SK-N-SH treated with all-trans-retinoic acid at 6 μM for 48 hours (cell line): Measurements from ENCODE around the gene PLEKHG2.

ENCODE experiments used
- ATAC-seq: fragments of 200-7000 bp; cut with Tn5 transposase; 3 replicates; pipeline ENCODE4 v1.9.1; 2020; ENCODE audit warnings: mild to moderate bottlenecking, moderate library complexity
- ARNTL ChIP-seq: fragments of 450-650 bp; formaldehyde crosslinking; IDR thresholded peaks from 2 replicates; pipeline ENCODE4 v1.5.0; 2020; ENCODE audit warnings: low read depth, mild to moderate bottlenecking, moderate library complexity, borderline replicate concordance
- BACH2 ChIP-seq: fragments of 250-450 bp; sonication (Bioruptor Pico); IDR thresholded peaks from 2 replicates; pipeline ENCODE4 v1.9.0; 2021; ENCODE audit warnings: mild to moderate bottlenecking, borderline replicate concordance
- CSDC2 ChIP-seq: fragments of 250-450 bp; sonication (Bioruptor Pico); IDR thresholded peaks from 2 replicates; pipeline ENCODE4 v1.5.0; 2020; ENCODE audit warnings: mild to moderate bottlenecking, moderate library complexity
- GLIS3 ChIP-seq: fragments of 250-450 bp; sonication (Bioruptor Pico); IDR thresholded peaks from 2 replicates; pipeline ENCODE4 v1.5.0; 2020; ENCODE audit warnings: mild to moderate bottlenecking, moderate library complexity
- ISL1 ChIP-seq: fragments of 250-450 bp; sonication (Bioruptor Pico); IDR thresholded peaks from 2 replicates; pipeline ENCODE4 v2.1.2; 2022; ENCODE audit warnings: mild to moderate bottlenecking, moderate library complexity
- OSR1 ChIP-seq: fragments of 250-450 bp; sonication (Bioruptor Pico); IDR thresholded peaks from 2 replicates; pipeline ENCODE4 v1.8.0; 2022; ENCODE audit warnings: moderate library complexity, mild to moderate bottlenecking, inconsistent platforms
- PATZ1 ChIP-seq: fragments of 250-450 bp; sonication (Bioruptor Pico); IDR thresholded peaks from 2 replicates; pipeline ENCODE4 v1.8.0; 2020; ENCODE audit warnings: mild to moderate bottlenecking, moderate library complexity, borderline replicate concordance
- RARB ChIP-seq: fragments of 250-450 bp; sonication (Bioruptor Pico); IDR thresholded peaks from 2 replicates; pipeline ENCODE4 v1.8.0; 2021; ENCODE audit warnings: mild to moderate bottlenecking, moderate library complexity
- SNAI2 ChIP-seq: fragments of 250-450 bp; sonication (Bioruptor Pico); IDR thresholded peaks from 2 replicates; pipeline ENCODE4 v1.5.0; 2020; ENCODE audit warnings: mild to moderate bottlenecking, moderate library complexity
- TOX ChIP-seq: fragments of 250-450 bp; sonication (Bioruptor Pico); IDR thresholded peaks from 2 replicates; pipeline ENCODE4 v1.8.0; 2021; ENCODE audit warnings: mild to moderate bottlenecking, moderate library complexity, borderline replicate concordance
- ZC3H10 ChIP-seq: fragments of 250-450 bp; sonication (Bioruptor Pico); IDR thresholded peaks from 2 replicates; pipeline ENCODE4 v1.5.1; 2021; ENCODE audit warnings: mild to moderate bottlenecking, moderate library complexity
- ZFP3 ChIP-seq: fragments of 250-450 bp; sonication (Bioruptor Pico); IDR thresholded peaks from 2 replicates; pipeline ENCODE4 v1.5.0; 2020; ENCODE audit warnings: mild to moderate bottlenecking, moderate library complexity
- ZFP30 ChIP-seq: fragments of 450-650 bp; formaldehyde crosslinking; IDR thresholded peaks from 2 replicates; pipeline ENCODE4 v1.5.0; 2022; ENCODE audit warnings: mild to moderate bottlenecking, moderate library complexity
- ZNF565 ChIP-seq: fragments of 450-650 bp; formaldehyde crosslinking; conservative IDR thresholded peaks from 2 replicates; pipeline ENCODE4 v1.5.0; 2020; ENCODE audit warnings: low read depth, mild to moderate bottlenecking, moderate library complexity
- ZNF70 ChIP-seq: fragments of 450-650 bp; formaldehyde crosslinking; IDR thresholded peaks from 2 replicates; pipeline ENCODE4 v1.5.0; 2020; ENCODE audit warnings: mild to moderate bottlenecking, moderate library complexity
- ZNF8 ChIP-seq: fragments of 450-650 bp; formaldehyde crosslinking; IDR thresholded peaks from 2 replicates; pipeline ENCODE4 v1.5.0; 2020; ENCODE audit warnings: mild to moderate bottlenecking, moderate library complexity
- TF ChIP-seq, protein P1 (sequence below): fragments of 250-450 bp; sonication (Bioruptor Pico); IDR thresholded peaks from 2 replicates; pipeline ENCODE4 v1.8.0; 2021; ENCODE audit warnings: low read depth, mild to moderate bottlenecking, moderate library complexity, borderline replicate concordance
- TF ChIP-seq, protein P2 (sequence below): fragments of 250-450 bp; sonication (Bioruptor Pico); IDR thresholded peaks from 2 replicates; pipeline ENCODE4 v1.5.1; 2020; ENCODE audit warnings: low read depth, mild to moderate bottlenecking, moderate library complexity
- TF ChIP-seq, protein P3 (sequence below): fragments of 250-450 bp; sonication (Bioruptor Pico); IDR thresholded peaks from 2 replicates; pipeline ENCODE4 v1.5.1; 2021; ENCODE audit warnings: mild to moderate bottlenecking, moderate library complexity
- TF ChIP-seq, protein P4 (sequence below): fragments of 250-450 bp; sonication (Bioruptor Pico); IDR thresholded peaks from 2 replicates; pipeline ENCODE4 v1.5.0; 2020; ENCODE audit warnings: mild to moderate bottlenecking, moderate library complexity

The PLEKHG2 gene

DNA sequence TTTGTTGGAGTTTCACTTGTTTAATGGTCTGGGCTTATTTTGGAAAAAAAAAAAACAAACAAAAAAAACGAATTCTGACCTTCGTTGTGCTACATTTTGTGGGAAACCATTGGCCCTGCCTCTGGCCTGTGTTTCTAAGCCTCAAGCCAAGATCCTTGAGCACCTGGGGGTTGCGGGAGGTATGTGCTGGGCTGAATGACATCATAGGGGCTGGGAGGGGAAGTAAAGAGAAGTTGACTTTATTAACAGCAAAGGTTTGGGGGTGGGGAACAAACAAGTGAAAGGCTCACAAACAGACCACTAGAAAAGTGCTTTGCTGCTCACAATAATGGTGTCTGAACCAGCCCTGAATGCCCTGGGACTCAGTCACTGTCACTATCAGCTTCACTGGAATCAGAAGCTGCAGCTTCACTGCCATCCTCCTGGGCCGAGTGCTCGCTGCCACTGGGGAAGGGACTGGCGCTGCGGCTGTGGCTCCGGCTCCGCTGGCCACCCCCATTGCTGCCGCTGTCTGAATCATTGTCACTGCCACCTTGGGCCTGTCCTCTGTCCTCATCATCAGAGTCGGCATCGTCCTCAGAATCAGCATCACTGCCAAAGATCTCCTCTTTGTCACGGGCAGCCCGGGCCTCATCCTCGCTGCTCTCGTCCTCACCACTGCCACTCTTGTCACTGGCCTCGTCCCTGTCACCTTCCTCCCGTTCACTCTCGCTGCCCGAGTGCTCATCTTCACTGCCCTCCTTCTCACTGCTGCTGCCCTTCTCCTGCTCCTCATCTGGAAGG is 26.6 kb upstream of the PLEKHG2 start:
- TF ChIP-seq ZNF565 (CRISPR knock-in tag) (no peak), ZFP30 (no peak), PATZ1 (CRISPR knock-in tag) (no peak), GLIS3 (CRISPR knock-in tag) (no peak), SNAI2 (CRISPR knock-in tag) (no peak), ZC3H10 (no peak), ZNF8 (CRISPR knock-in tag) (no peak)
- TF ChIP-seq, protein P1, sequence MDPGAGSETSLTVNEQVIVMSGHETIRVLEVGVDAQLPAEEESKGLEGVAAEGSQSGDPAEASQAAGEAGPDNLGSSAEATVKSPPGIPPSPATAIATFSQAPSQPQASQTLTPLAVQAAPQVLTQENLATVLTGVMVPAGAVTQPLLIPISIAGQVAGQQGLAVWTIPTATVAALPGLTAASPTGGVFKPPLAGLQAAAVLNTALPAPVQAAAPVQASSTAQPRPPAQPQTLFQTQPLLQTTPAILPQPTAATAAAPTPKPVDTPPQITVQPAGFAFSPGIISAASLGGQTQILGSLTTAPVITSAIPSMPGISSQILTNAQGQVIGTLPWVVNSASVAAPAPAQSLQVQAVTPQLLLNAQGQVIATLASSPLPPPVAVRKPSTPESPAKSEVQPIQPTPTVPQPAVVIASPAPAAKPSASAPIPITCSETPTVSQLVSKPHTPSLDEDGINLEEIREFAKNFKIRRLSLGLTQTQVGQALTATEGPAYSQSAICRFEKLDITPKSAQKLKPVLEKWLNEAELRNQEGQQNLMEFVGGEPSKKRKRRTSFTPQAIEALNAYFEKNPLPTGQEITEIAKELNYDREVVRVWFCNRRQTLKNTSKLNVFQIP (CRISPR knock-in tag) = no peak
- no peak for ATAC-seq

- no peak for ATAC-seq
- TF ChIP-seq ZNF70 (no peak), RARB (no peak), ZNF565 (CRISPR knock-in tag) (no peak), OSR1 (CRISPR knock-in tag) (no peak), GLIS3 (CRISPR knock-in tag) (no peak), ZFP3 (no peak), ZC3H10 (no peak), ISL1 (CRISPR knock-in tag) (no peak), ARNTL (no peak), ZNF8 (CRISPR knock-in tag) (no peak), BACH2 (CRISPR knock-in tag) (no peak)
- TF ChIP-seq, protein P2, sequence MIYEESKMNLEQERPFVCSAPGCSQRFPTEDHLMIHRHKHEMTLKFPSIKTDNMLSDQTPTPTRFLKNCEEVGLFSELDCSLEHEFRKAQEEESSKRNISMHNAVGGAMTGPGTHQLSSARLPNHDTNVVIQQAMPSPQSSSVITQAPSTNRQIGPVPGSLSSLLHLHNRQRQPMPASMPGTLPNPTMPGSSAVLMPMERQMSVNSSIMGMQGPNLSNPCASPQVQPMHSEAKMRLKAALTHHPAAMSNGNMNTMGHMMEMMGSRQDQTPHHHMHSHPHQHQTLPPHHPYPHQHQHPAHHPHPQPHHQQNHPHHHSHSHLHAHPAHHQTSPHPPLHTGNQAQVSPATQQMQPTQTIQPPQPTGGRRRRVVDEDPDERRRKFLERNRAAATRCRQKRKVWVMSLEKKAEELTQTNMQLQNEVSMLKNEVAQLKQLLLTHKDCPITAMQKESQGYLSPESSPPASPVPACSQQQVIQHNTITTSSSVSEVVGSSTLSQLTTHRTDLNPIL = no peak
- TF ChIP-seq, protein P3, sequence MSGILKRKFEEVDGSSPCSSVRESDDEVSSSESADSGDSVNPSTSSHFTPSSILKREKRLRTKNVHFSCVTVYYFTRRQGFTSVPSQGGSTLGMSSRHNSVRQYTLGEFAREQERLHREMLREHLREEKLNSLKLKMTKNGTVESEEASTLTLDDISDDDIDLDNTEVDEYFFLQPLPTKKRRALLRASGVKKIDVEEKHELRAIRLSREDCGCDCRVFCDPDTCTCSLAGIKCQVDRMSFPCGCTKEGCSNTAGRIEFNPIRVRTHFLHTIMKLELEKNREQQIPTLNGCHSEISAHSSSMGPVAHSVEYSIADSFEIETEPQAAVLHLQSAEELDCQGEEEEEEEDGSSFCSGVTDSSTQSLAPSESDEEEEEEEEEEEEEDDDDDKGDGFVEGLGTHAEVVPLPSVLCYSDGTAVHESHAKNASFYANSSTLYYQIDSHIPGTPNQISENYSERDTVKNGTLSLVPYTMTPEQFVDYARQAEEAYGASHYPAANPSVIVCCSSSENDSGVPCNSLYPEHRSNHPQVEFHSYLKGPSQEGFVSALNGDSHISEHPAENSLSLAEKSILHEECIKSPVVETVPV (CRISPR knock-in tag) = no peak
- TF ChIP-seq, protein P4, sequence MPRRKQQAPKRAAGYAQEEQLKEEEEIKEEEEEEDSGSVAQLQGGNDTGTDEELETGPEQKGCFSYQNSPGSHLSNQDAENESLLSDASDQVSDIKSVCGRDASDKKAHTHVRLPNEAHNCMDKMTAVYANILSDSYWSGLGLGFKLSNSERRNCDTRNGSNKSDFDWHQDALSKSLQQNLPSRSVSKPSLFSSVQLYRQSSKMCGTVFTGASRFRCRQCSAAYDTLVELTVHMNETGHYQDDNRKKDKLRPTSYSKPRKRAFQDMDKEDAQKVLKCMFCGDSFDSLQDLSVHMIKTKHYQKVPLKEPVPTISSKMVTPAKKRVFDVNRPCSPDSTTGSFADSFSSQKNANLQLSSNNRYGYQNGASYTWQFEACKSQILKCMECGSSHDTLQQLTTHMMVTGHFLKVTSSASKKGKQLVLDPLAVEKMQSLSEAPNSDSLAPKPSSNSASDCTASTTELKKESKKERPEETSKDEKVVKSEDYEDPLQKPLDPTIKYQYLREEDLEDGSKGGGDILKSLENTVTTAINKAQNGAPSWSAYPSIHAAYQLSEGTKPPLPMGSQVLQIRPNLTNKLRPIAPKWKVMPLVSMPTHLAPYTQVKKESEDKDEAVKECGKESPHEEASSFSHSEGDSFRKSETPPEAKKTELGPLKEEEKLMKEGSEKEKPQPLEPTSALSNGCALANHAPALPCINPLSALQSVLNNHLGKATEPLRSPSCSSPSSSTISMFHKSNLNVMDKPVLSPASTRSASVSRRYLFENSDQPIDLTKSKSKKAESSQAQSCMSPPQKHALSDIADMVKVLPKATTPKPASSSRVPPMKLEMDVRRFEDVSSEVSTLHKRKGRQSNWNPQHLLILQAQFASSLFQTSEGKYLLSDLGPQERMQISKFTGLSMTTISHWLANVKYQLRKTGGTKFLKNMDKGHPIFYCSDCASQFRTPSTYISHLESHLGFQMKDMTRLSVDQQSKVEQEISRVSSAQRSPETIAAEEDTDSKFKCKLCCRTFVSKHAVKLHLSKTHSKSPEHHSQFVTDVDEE (CRISPR knock-in tag) = no peak
Observed at GRCh38 chr19:39386557-39386956, 25.9 kb upstream of the PLEKHG2 start.

- TF ChIP-seq CSDC2 (CRISPR knock-in tag) (no peak), ZNF70 (no peak), TOX (CRISPR knock-in tag) (no peak), ISL1 (CRISPR knock-in tag) (no peak), BACH2 (CRISPR knock-in tag) (no peak), ZFP3 (no peak), ZNF8 (CRISPR knock-in tag) (no peak), ZFP30 (no peak), ZNF565 (CRISPR knock-in tag) (no peak), PATZ1 (CRISPR knock-in tag) (no peak), SNAI2 (CRISPR knock-in tag) (no peak), ZC3H10 (no peak)
- TF ChIP-seq, protein P1 (CRISPR knock-in tag) = no peak
- TF ChIP-seq, protein P4 (CRISPR knock-in tag) = no peak
- ATAC-seq = no peak
Observed at GRCh38 chr19:39388657-39389056, 23.8 kb upstream of the PLEKHG2 start.
